Thoracic aorta (tissue), 2 donors: ENCODE measurements around the gene ADCY4. TPM values are rescaled to one million over a fixed set of nuclear protein-coding genes. Genes with fewer than 3 reads are reported as not detected.

Experiments
- ATAC-seq: fragments of 150-250 bp; one replicate; pipeline ENCODE4 v1.8.0; 2017; ENCODE audit warnings: low read depth; ENCODE audit not compliant: insufficient number of reproducible peaks, low FRiP score
- DNase-seq: peaks from one replicate; pipeline ENCODE4 v3.0.0-alpha.2; 2020; ENCODE audit warnings: low spot score
- H3K27ac ChIP-seq, 2 donors: fragments of 200-600 bp; sonication (generic); 1 replicate in 1 of 2; 2 replicates in 1 of 2; pipeline ENCODE4 v1.5.1; 2016; ENCODE audit warnings: mild to moderate bottlenecking in 2 of 2, moderate library complexity in 2 of 2
- H3K27me3 ChIP-seq: fragments of 200-600 bp; sonication (generic); replicated peaks from 2 replicates; pipeline ENCODE4 v1.6.0; 2016; ENCODE audit warnings: mild to moderate bottlenecking; ENCODE audit not compliant: insufficient read depth
- H3K36me3 ChIP-seq: fragments of 200-600 bp; sonication (generic); one replicate; pipeline ENCODE4 v1.5.1; 2016
- H3K4me1 ChIP-seq, 2 donors: fragments of 200-600 bp; sonication (generic); 1 replicate in 1 of 2; 2 replicates in 1 of 2; pipeline versions ENCODE4 v1.5.1 to v1.6.0; 2016; ENCODE audit warnings: low read depth in 2 of 2, mild to moderate bottlenecking in 1 of 2; ENCODE audit not compliant: control insufficient read depth in 1 of 2
- H3K4me3 ChIP-seq: fragments of 200-600 bp; sonication (generic); 2 replicates; pipeline ENCODE4 v1.5.1; 2016; ENCODE audit warnings: mild to moderate bottlenecking
- H3K9me3 ChIP-seq: fragments of 200-600 bp; sonication (generic); 2 replicates; pipeline ENCODE4 v1.5.1; 2016
- CTCF ChIP-seq: fragments of 200-600 bp; sonication (generic); IDR thresholded peaks from one replicate; pipeline ENCODE4 v1.5.1; 2019; ENCODE audit warnings: antibody characterized with exemption
- total RNA-seq, 2 donors: library from RNA; depleted of rRNA; stranded (reverse); fragments of >200 nt; gene quantifications; one replicate each; pipeline versions ENCODE4 v1.1.0 to v1.2.3, GENCODE V29; 2016

The ADCY4 gene
- total RNA-seq, 2 donors from 2014 or later = 25.5 to 28.7 TPM

GRCh38 chr14:24365600-24366412 is 30.9 kb upstream of the ADCY4 start:
- no peaks in the 10 kb centered on the region for H3K36me3 ChIP-seq
- peak overlapping the region; percentile 96 to 98 for H3K27ac ChIP-seq
- TF ChIP-seq CTCF = peak; percentile 88
- no peaks in the 10 kb centered on the region for H3K9me3 ChIP-seq
- peak; percentile 51 for DNase-seq
- peak; percentile 56 for ATAC-seq
- no peaks in the 10 kb centered on the region for H3K27me3 ChIP-seq
- peak overlapping the region; percentile 97 for H3K4me3 ChIP-seq
- H3K4me1 ChIP-seq = peaks cover 10 to 38% of the 10 kb centered on the region in 2 donors

GRCh38 chr14:24364841-24365240 is 30.0 kb upstream of the ADCY4 start:
- H3K4me1 ChIP-seq = peaks cover 10 to 32% of the 10 kb centered on the region in 2 donors
- DNase-seq (no peak), ATAC-seq (no peak)
- H3K9me3 ChIP-seq = no peaks in the 10 kb centered on the region
- no peaks in the 10 kb centered on the region for H3K27me3 ChIP-seq
- no peak for TF ChIP-seq CTCF
- no peak overlapping the region for H3K4me3 ChIP-seq
- H3K27ac ChIP-seq = peak overlapping the region; percentile 96 to 98
- H3K36me3 ChIP-seq = no peaks in the 10 kb centered on the region

- no peak for DNase-seq
- no peak overlapping the region for H3K4me3 ChIP-seq
- H3K27me3 ChIP-seq = no peaks in the 10 kb centered on the region
These were observed 28.5 kb upstream of the ADCY4 start for GRCh38 chr14:24363401-24363800.

GRCh38 chr14:24362241-24362960 is 27.5 kb upstream of the ADCY4 start:
- Histone ChIP-seq H3K27ac (no peak overlapping the region), H3K36me3 (no peaks in the 10 kb centered on the region), H3K27me3 (no peaks in the 10 kb centered on the region), H3K4me3 (no peak overlapping the region), H3K9me3 (no peaks in the 10 kb centered on the region), H3K4me1 (peaks cover 10 to 18% of the 10 kb centered on the region in 2 donors)
- DNase-seq (no peak), ATAC-seq (no peak)
- no peak for TF ChIP-seq CTCF

More at GRCh38 chr14:24363401-24363800, 28.5 kb upstream of the ADCY4 start:
- ATAC-seq = no peak
- H3K9me3 ChIP-seq = no peaks in the 10 kb centered on the region
- H3K4me1 ChIP-seq = peaks cover 10 to 21% of the 10 kb centered on the region in 2 donors
- H3K27ac ChIP-seq = no peak overlapping the region
- no peaks in the 10 kb centered on the region for H3K36me3 ChIP-seq
- no peak for TF ChIP-seq CTCF

GRCh38 chr14:24361326-24361725 is 26.5 kb upstream of the ADCY4 start:
- no peak for ATAC-seq
- no peak for TF ChIP-seq CTCF
- no peak for DNase-seq
- H3K4me3 ChIP-seq = no peak overlapping the region
- no peaks in the 10 kb centered on the region for H3K36me3 ChIP-seq
- H3K27me3 ChIP-seq = no peaks in the 10 kb centered on the region
- H3K9me3 ChIP-seq = no peaks in the 10 kb centered on the region
- H3K27ac ChIP-seq = no peak overlapping the region
- peaks cover 10 to 15% of the 10 kb centered on the region in 2 donors for H3K4me1 ChIP-seq
